HCT116 (cell line): ENCODE results near the gene MMP25. TPM values are rescaled to one million over a fixed set of nuclear protein-coding genes. Genes with fewer than 3 reads are reported as not detected.
A peak's percentile ranks its signal among the peaks of the same experiment; 100 is the strongest.

Experiments used
- ATAC-seq: fragments of 200-7000 bp; cut with Tn5 transposase; 2 replicates; pipeline ENCODE4 v1.9.1; 2020; ENCODE audit warnings: mild to moderate bottlenecking, moderate library complexity
- BruUV-seq: library from RNA; stranded (reverse); fragments of 400-500 nt; replicated peaks from 2 replicates; lab custom pipeline; 2021; lab: Mats Ljungman, UMichigan
- CTCF ChIA-PET: fragments of 300-600 bp; sonication (Branson Sonifier 250); formaldehyde crosslinking; loops from one replicate; lab custom pipeline; 2021; ENCODE audit warnings: antibody characterized with exemption; lab: Charles Lee
- POLR2A ChIA-PET: fragments of 300-600, 350-600 bp; sonication (Branson Sonifier 250); formaldehyde crosslinking; loops from one replicate; lab custom pipeline; 2021; ENCODE audit warnings: antibody characterized with exemption; lab: Charles Lee
- RAD21 ChIA-PET, 2 experiments: fragments of 300-600 bp; sonication (Branson Sonifier 250); formaldehyde crosslinking; loops; one replicate each; lab custom pipeline; 2023; ENCODE audit warnings: low total read pairs in 2 of 2; ENCODE audit not compliant: uncharacterized antibody in 2 of 2, unreplicated experiment in 2 of 2, low non-redundant PET in 1 of 2; lab: Charles Lee
- DNase-seq: peaks from one replicate; pipeline ENCODE4 v3.0.0-alpha.2; 2010; ENCODE audit warnings: low read depth, low spot score
- H2AFZ ChIP-seq: fragments of 200-600 bp; shearing (Covaris generic), sonication (generic); 2 replicates; pipeline ENCODE4 v1.6.1; 2017; ENCODE audit warnings: low read depth, mixed run types, mixed read lengths, antibody characterized with exemption, low read length; ENCODE audit not compliant: poor library complexity, severe bottlenecking
- H3K27ac ChIP-seq: 2 replicates; pipeline ENCODE4 v1.5.1; 2012; ENCODE audit warnings: low read depth, low read length
- H3K27me3 ChIP-seq: fragments of 200-600 bp; sonication (generic); 2 replicates; pipeline ENCODE4 v1.6.1; 2016; ENCODE audit warnings: mixed run types, low read length, mixed read lengths; ENCODE audit not compliant: insufficient read depth
- H3K36me3 ChIP-seq, 2 experiments: fragments of 200-500 bp in 1 of 2; fragments of 200-600 bp in 1 of 2; sonication (Bioruptor generic) in 1 of 2; sonication (generic) in 1 of 2; 2 replicates each; pipeline versions ENCODE4 v1.5.1 to v1.6.1; 2014 to 2016; ENCODE audit warnings: low read length in 2 of 2, inconsistent platforms in 1 of 2, mixed read lengths in 1 of 2, mixed run types in 1 of 2; ENCODE audit not compliant: insufficient read depth in 2 of 2, control insufficient read depth in 1 of 2
- H3K4me1 ChIP-seq, 2 experiments: fragments of 200-600 bp in 1 of 2; sonication (generic) in 1 of 2; 2 replicates each; pipeline versions ENCODE4 v1.5.1 to v1.6.1; 2012 to 2017; ENCODE audit warnings: low read length in 2 of 2, inconsistent platforms in 1 of 2, mild to moderate bottlenecking in 1 of 2, mixed read lengths in 1 of 2, mixed run types in 1 of 2, moderate library complexity in 1 of 2; ENCODE audit not compliant: insufficient read depth in 2 of 2, control insufficient read depth in 1 of 2
- H3K4me2 ChIP-seq: fragments of 200-600 bp; sonication (generic); 2 replicates; pipeline ENCODE4 v1.6.1; 2017; ENCODE audit warnings: mixed run types, low read length, mixed read lengths
- H3K4me3 ChIP-seq, 2 experiments: fragments of 200-600 bp in 1 of 2; sonication (generic) in 1 of 2; replicated peaks in 1 of 2; 2 replicates each; pipeline ENCODE4 v1.5.1; 2011 to 2016; ENCODE audit warnings: low read length in 2 of 2, control low read depth in 1 of 2, low read depth in 1 of 2, mild to moderate bottlenecking in 1 of 2, mixed read lengths in 1 of 2, mixed run types in 1 of 2
- H3K79me2 ChIP-seq: fragments of 200-600 bp; sonication (generic); 2 replicates; pipeline ENCODE4 v1.6.1; 2017; ENCODE audit warnings: mild to moderate bottlenecking, mixed run types, low read length, moderate library complexity, mixed read lengths; ENCODE audit not compliant: insufficient read depth
- H3K9ac ChIP-seq: fragments of 200-600 bp; sonication (generic); 2 replicates; pipeline ENCODE4 v1.6.1; 2016; ENCODE audit warnings: low read length, mixed read lengths
- H3K9me2 ChIP-seq: fragments of 200-600 bp; sonication (generic), shearing (Covaris generic); 2 replicates; pipeline ENCODE4 v1.6.1; 2017; ENCODE audit warnings: mixed run types, mild to moderate bottlenecking, moderate library complexity; ENCODE audit not compliant: insufficient read depth
- H3K9me3 ChIP-seq, 2 experiments: fragments of 200-500 bp in 1 of 2; fragments of 200-600 bp in 1 of 2; sonication (Bioruptor generic) in 1 of 2; sonication (generic) in 1 of 2; 2 replicates each; pipeline ENCODE4 v1.6.1; 2014 to 2017; ENCODE audit warnings: low read length in 2 of 2, mixed read lengths in 2 of 2, inconsistent platforms in 1 of 2, low read depth in 1 of 2, mild to moderate bottlenecking in 1 of 2, mixed run types in 1 of 2, moderate library complexity in 1 of 2; ENCODE audit not compliant: control insufficient read depth in 1 of 2, insufficient read depth in 1 of 2
- H4K20me1 ChIP-seq: fragments of 200-600 bp; sonication (generic), shearing (Covaris generic); 2 replicates; pipeline ENCODE4 v1.6.1; 2017; ENCODE audit warnings: mixed run types, mild to moderate bottlenecking, moderate library complexity; ENCODE audit not compliant: insufficient read depth
- ATF3 ChIP-seq: IDR thresholded peaks from 2 replicates; pipeline ENCODE4 v1.6.1; 2012
- CEBPB ChIP-seq: IDR thresholded peaks from 2 replicates; pipeline ENCODE4 v1.6.1; 2012; ENCODE audit warnings: low read depth
- JUND ChIP-seq: IDR thresholded peaks from 2 replicates; pipeline ENCODE4 v1.6.1; 2012
- MAX ChIP-seq: IDR thresholded peaks from 2 replicates; pipeline ENCODE4 v1.6.1; 2012
- POLR2AphosphoS5 ChIP-seq: IDR thresholded peaks from 2 replicates; pipeline ENCODE4 v1.6.1; 2011; ENCODE audit warnings: mild to moderate bottlenecking, low read depth, low read length, moderate library complexity
- RAD21 ChIP-seq: IDR thresholded peaks from 2 replicates; pipeline ENCODE4 v1.6.1; 2012; ENCODE audit warnings: low read depth, mild to moderate bottlenecking
- REST ChIP-seq: IDR thresholded peaks from 2 replicates; pipeline ENCODE4 v1.6.1; 2012; ENCODE audit warnings: low read depth
- YY1 ChIP-seq: IDR thresholded peaks from 2 replicates; pipeline ENCODE4 v1.6.1; 2011; ENCODE audit warnings: low read length, low read depth, moderate library complexity, mild to moderate bottlenecking; ENCODE audit not compliant: insufficient replicate concordance; ENCODE audit errors: extremely low read depth
- intact Hi-C: fragments of 100-400 bp; cut with micrococcal nuclease; formaldehyde crosslinking; loops from 2 replicates; pipeline ENCODE4 v1.10.0; 2022
- total RNA-seq: library from RNA; stranded (reverse); gene quantifications from one replicate; pipeline ENCODE4 v1.2.1, GENCODE V29; 2021; ENCODE audit not compliant: unreplicated experiment
- TF ChIP-seq, protein P1 (sequence below), 3 experiments: fragments of 200-600 bp in 1 of 3; sonication (generic) in 1 of 3; IDR thresholded peaks in 2 of 3; conservative IDR thresholded peaks in 1 of 3; 2 replicates each; pipeline ENCODE4 v1.5.1; 2012 to 2017; ENCODE audit warnings: low read depth in 2 of 3, low read length in 2 of 3, antibody characterized with exemption in 1 of 3, borderline replicate concordance in 1 of 3, control low read depth in 1 of 3, mild to moderate bottlenecking in 1 of 3, mixed read lengths in 1 of 3, mixed run types in 1 of 3, moderate library complexity in 1 of 3; ENCODE audit not compliant: insufficient read depth in 1 of 3

MMP25 gene
- total RNA-seq, 1 experiment from 2014 or later: 2.5 TPM

DNA sequence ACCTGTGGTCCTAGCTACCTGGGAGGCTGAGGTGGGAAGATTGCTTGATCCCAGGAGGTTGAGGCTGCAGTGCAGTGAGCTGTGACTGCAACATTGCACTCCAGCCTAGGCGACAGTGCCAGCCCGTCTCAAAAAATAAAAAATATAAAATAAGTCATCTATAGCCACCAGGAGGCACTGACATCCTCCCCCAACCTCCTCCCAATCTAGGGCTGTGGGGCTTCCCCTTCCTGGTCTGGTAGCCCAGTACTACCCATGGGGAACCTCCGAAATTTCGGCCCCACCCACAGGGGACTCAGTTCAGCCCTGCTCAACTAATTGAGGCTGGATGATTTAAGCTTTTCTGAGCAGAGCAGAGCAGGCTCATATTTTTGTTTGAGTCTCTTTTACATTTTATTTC lies 49.5 kb downstream of the MMP25 start:
- BruUV-seq: no TSS peak
- ATAC-seq: peak; percentile 64
- CTCF ChIA-PET: interaction anchor here (1.1 to 1.3 kb wide), 4 partner anchors 11 to 64 kb away, joined by 3 read pairs; no protein-coding TSS in a partner anchor
- no peaks in the 10 kb centered on the region for H3K27me3 ChIP-seq
- H2AFZ ChIP-seq: peak overlapping the region; percentile 82
- peaks cover 12 to 21% of the 10 kb centered on the region in 2 experiments for H3K4me1 ChIP-seq
- POLR2A ChIA-PET: interaction anchor here (0.8 kb wide), 1 partner anchor 10 kb away, joined by 5 read pairs; no protein-coding TSS in a partner anchor
- no peak overlapping the region for H3K27ac ChIP-seq
- H3K9me3 ChIP-seq: no peaks in the 10 kb centered on the region
- H3K4me2 ChIP-seq: no peak overlapping the region
- peak; percentile 21 for DNase-seq
- H3K9me2 ChIP-seq: no peaks in the 10 kb centered on the region
- H3K79me2 ChIP-seq: no peaks in the 10 kb centered on the region
- H3K36me3 ChIP-seq: no peaks in the 10 kb centered on the region
- intact Hi-C loops: loop anchor here (2.0 kb wide), 1 partner anchor 77 kb away; no protein-coding TSS in a partner anchor
- no peak for TF ChIP-seq POLR2AphosphoS5
- no peak for TF ChIP-seq YY1
- no peak for TF ChIP-seq JUND
- no peak for TF ChIP-seq CEBPB
- no peak for TF ChIP-seq ATF3
- TF ChIP-seq, protein P1, sequence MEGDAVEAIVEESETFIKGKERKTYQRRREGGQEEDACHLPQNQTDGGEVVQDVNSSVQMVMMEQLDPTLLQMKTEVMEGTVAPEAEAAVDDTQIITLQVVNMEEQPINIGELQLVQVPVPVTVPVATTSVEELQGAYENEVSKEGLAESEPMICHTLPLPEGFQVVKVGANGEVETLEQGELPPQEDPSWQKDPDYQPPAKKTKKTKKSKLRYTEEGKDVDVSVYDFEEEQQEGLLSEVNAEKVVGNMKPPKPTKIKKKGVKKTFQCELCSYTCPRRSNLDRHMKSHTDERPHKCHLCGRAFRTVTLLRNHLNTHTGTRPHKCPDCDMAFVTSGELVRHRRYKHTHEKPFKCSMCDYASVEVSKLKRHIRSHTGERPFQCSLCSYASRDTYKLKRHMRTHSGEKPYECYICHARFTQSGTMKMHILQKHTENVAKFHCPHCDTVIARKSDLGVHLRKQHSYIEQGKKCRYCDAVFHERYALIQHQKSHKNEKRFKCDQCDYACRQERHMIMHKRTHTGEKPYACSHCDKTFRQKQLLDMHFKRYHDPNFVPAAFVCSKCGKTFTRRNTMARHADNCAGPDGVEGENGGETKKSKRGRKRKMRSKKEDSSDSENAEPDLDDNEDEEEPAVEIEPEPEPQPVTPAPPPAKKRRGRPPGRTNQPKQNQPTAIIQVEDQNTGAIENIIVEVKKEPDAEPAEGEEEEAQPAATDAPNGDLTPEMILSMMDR (IDR thresholded peaks at IDR 0.05 in 2 of 3, conservative IDR thresholded peaks at IDR 0.05 in 1 of 3; ENCODE audit: borderline replicate concordance in 1 of 3, insufficient read depth in 1 of 3, low read depth in 2 of 3, low read length in 2 of 3): peak; percentile 41 to 52 (median 44); a peak in 5 of 6 replicates
- no peak for TF ChIP-seq MAX
- peak; percentile 47 for TF ChIP-seq RAD21
- TF ChIP-seq REST: no peak
- no peaks in the 10 kb centered on the region for H4K20me1 ChIP-seq
- H3K4me3 ChIP-seq: no peak overlapping the region
- RAD21 ChIA-PET: no interaction called here
- no peak overlapping the region for H3K9ac ChIP-seq
